ENCODE measurements around the gene ABHD17A.
A peak's percentile ranks its signal among the peaks of the same experiment; 100 is the strongest.
"Not testable (repeated sequence)": the region's sequence is repeated elsewhere in the genome, so short reads cannot be mapped to it uniquely, and the experiment has no call there.

Gene ABHD17A

DNA sequence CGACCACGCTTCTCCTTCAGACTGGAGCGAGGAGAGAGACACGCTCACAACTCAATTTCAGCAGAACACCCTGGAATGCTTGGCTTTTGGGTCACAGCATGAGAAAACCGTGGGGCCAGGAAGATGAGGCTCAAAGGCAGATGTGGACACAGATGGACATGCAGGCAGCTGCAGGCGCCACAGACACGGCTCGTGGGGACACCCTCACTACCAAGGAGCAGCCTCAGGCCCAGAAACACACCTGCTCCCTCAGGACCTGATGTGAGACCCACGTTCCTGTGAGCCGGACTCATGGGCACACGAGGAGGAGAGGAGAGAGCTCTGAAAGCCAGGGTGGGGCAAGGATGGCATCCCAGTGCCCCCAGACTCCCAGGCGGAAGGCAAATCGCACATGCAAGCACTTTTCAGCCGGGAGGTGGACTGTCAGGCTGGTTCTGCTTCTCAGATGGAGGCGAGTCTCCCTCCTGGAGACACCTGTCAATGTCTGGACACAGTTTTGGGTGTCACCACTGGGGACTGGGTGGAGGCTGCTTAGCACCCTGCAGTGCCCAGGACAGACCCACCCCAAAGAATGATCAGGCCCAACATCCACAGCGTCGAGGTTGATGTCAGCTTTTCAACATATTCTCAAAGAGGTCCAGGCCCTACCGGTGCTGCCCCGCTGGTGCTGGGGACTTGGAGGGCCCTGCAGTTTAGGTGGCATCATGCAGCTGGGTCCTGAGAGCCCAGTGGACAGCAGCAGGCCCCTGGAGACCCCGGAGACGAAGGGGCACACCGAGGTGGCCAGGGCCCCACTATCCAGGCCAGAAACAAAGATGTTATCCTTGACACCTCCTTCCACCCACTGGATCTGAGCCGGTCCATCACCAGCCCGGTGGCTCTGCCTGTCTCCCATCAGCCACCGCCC is 2.3 kb downstream of the ABHD17A start:
- DNase-seq (ENCODE audit: low read depth) = no peak
- peak overlapping the region; percentile 53 for H3K4me3 ChIP-seq (ENCODE audit: control insufficient read depth, low read depth, low read length)
- TF ChIP-seq, protein P1, sequence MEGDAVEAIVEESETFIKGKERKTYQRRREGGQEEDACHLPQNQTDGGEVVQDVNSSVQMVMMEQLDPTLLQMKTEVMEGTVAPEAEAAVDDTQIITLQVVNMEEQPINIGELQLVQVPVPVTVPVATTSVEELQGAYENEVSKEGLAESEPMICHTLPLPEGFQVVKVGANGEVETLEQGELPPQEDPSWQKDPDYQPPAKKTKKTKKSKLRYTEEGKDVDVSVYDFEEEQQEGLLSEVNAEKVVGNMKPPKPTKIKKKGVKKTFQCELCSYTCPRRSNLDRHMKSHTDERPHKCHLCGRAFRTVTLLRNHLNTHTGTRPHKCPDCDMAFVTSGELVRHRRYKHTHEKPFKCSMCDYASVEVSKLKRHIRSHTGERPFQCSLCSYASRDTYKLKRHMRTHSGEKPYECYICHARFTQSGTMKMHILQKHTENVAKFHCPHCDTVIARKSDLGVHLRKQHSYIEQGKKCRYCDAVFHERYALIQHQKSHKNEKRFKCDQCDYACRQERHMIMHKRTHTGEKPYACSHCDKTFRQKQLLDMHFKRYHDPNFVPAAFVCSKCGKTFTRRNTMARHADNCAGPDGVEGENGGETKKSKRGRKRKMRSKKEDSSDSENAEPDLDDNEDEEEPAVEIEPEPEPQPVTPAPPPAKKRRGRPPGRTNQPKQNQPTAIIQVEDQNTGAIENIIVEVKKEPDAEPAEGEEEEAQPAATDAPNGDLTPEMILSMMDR (IDR thresholded peaks at IDR 0.05; ENCODE audit: control insufficient read depth, insufficient read depth, low read depth, low read length, missing control alignments) = no peak

DNA sequence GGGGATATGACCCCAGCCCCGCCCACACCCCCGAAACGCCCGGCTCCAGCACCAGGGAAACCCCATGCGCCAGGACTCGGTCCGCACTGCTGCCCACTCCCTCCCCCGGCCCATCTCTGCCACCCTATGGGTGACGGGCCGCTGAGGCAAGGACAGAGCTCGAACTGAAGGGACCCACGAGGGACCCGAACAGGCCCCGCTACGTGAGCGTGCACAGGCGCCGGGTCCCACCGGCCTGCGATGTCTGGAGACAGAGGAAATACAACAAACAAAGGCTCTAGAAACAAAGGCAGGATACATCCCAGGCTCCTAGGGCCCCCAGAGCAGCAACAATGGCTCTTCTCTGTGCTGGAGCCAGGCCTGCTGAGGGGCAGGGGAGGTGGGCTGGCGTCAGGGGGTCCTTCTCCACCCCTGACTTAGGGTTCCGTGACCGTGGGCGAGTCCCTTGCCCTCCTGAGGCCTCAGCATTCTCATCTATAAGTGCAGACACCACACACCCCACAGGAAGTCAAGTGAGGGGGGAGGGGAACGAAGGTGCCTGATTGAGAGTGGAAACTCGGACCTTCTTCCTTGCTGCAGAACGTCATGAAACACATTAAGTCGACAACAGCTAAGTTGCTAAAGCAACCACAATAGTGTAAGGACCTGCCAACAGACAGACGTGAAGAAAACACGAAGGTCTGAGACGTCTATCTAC is 3.1 kb downstream of the ABHD17A start:
- no peak for DNase-seq (ENCODE audit: low read depth)

DNA sequence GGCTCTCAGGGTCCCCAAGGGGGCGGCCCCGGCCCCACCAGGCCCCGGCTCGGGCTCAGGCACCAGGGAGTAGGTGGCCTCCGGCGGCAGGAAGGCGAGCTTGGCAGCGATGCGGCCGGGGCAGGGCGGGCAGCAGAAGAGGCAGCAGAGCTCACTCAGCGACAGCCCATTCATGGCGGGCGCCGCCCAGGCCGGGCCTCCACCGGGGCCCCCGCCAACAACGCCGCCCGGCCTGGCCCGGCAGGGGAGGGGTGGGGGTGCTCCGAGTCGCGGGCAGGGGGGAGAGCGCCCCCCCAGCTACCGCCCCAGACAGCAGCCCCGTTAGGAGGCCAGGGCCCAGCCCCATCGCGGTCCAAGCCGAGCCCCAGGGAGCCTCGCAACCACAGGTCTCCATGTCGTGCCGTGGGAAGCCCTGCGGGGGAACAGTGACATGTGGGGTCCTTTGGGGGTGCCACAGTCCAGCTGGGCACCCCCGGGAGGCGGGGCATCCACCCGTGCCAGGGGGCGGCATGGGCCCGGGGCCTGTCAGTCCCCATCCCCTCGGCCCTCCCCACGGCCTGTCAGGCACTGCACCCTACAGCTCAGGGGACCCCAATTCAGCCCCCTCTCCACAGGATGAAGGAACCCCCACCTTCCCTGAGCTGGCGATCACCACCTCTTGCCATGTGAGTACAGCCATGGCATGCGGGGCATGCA is 3.8 kb downstream of the ABHD17A start:
- H3K4me3 ChIP-seq (ENCODE audit: control insufficient read depth, low read depth, low read length); DNase-seq (ENCODE audit: low read depth): not testable (repeated sequence)

More for the DNA sequence above, 3.1 kb downstream of the ABHD17A start:
- H3K4me3 ChIP-seq (ENCODE audit: control insufficient read depth, low read depth, low read length) = no peak overlapping the region
- TF ChIP-seq, protein P1 (IDR thresholded peaks at IDR 0.05; ENCODE audit: control insufficient read depth, insufficient read depth, low read depth, low read length, missing control alignments) = no peak

DNA sequence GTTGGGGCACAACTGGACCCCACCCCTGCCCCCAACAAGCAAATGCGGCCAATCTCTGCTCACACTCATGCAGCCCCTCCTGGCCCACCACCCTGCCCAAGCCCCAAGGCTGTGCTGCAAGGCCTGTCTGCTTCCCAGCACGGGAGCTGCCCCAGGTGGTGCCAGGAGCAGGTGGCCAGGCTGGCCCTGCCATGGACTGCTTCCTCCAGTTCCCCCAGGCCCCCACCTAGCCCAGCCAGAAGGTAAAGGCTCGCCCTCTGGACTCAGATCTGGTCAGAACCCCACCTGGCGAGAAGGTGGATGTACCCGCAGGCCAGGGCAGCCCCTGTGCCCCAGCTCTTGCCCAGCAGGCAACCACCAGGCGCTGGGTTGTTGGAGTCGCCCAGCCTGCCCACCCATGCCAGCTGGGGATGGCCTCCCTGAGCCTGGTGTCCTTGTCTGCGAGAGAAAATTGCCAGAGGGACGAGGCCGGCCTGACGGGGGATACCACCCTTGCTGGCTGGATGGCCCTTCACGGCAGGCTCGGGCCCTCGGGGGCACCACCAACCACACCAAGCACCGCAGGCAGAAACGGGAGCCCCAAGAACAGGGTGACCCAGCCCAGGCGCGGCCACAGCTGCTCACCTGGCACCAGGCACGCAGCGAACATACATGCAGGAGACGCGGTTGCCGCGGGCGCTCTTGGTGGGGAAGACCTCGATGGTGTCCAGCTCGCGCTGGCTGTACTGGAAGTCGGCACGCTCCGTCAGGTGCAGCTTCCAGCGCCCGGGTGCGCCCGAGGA is 4.5 kb downstream of the ABHD17A start:
- TF ChIP-seq, protein P1 (IDR thresholded peaks at IDR 0.05; ENCODE audit: control insufficient read depth, insufficient read depth, low read depth, low read length, missing control alignments) = no peak
- no peak for DNase-seq (ENCODE audit: low read depth)
- H3K4me3 ChIP-seq (ENCODE audit: control insufficient read depth, low read depth, low read length) = no peak overlapping the region

DNA sequence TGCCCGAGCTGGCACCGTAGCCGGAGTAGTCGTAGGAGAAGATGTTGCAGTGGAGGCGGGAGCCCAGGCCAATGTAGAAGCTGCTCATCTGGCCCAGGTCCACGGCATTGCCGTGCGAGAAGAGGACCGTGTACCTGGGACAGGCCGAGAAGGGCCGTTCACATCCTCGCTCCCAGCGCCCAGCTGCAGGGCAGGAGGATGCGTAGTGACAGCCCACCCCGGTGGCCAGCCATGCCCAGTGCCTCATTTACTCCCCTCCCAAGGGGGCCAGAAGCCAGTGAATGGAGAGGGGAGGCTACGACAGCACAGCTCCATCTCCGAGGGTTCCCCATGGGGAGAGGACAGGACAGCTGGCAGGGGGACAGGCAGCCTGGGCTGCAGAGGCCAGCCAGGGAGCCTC is 5.3 kb downstream of the ABHD17A start:
- DNase-seq (ENCODE audit: low read depth); H3K4me3 ChIP-seq (ENCODE audit: control insufficient read depth, low read depth, low read length): not testable (repeated sequence)

DNA sequence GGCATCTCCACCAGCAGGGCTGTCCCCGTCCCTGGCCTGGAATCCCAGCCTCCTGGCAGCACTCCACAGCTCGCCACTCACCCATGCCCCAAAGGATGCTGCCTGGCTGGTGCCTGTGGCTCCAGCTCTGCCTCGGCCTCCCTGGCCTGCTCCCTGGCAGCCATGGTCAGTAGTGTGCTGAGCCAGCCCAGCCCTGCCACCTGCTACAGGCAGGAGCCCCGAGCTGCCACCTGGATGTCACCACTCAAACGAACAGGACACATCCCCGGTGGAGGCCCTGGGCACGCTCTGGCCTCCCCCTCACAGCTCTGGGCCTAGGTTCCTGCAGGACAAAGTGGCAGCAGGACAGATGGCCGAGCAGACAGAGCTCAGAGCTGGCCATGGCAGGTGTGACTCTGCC is 6.7 kb downstream of the ABHD17A start:
- H3K4me3 ChIP-seq (ENCODE audit: control insufficient read depth, low read depth, low read length); DNase-seq (ENCODE audit: low read depth): not testable (repeated sequence)

DNA sequence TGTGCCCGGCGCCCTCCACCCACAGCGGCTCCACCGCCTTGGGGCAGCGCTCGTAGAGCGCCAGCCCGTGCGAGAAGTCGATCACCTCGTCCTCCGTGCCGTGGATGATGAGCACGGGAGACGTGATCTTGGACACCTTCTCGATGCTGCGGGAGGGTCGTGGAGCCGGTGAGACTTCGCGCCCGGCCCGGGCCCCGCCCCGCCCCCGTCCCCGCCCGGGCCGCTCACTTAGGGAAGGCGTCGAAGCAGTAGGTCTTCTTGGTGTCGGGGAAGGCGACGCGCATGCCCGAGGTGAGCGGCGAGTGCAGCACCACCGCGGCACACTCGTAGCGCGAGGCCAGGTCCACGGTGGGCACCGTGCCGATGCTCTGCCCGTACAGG is 8.0 kb downstream of the ABHD17A start:
- DNase-seq (ENCODE audit: low read depth); H3K4me3 ChIP-seq (ENCODE audit: control insufficient read depth, low read depth, low read length): not testable (repeated sequence)

DNA sequence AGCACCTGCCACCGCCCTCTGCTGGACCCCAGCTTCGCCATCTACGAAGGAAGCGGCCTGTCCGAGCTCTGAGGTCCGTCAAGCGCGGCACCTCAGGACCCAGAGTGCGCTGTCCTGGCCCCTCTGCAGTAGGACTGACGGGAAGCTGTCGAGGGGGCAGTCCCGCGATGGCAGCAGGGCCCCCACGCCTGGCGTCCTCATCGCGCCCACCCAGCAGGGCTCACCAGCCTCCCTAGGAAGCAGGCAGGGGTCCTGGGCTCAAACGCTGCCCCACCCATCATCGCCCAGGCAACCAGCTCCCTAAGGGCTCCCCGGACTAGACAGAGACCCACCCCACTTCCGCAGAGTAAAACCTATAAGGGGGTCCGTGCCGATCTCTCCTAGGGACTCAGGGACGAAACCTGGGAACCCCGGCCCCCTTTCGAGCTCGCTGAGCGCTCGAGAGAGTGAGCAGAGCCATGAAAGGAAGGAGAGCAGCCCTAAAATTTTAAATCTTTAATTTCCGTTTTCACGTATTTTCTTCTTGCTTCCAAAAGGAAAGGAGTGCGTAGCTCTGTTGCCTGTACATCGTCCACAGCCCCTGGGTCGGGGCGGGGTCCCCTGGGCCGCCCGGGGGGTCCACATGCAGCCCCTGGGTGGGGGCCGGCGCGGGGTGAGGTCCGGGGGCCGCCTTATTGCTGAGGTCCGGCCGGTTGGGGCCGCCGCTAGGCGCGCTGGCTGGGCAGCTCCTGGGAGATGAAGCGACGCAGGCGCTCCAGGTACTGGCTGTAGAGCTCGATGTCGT is 8.6 kb downstream of the ABHD17A start:
- not testable (repeated sequence) for DNase-seq (ENCODE audit: low read depth)
- TF ChIP-seq, protein P1 (IDR thresholded peaks at IDR 0.05; ENCODE audit: control insufficient read depth, insufficient read depth, low read depth, low read length, missing control alignments) = peak; percentile 22
- peak overlapping the region; percentile 98 for H3K4me3 ChIP-seq (ENCODE audit: control insufficient read depth, low read depth, low read length)
